Trophoblast cell (in vitro differentiated cells and primary cell): ENCODE measurements around the gene PPIC.

Source experiments
- DNase-seq, 2 donors: peaks; one replicate each; pipeline ENCODE4 v3.0.0-alpha.2; 2016
- H2AFZ ChIP-seq: 2 replicates; pipeline ENCODE4 v1.6.1; 2013; ENCODE audit warnings: low read length, moderate library complexity, mild to moderate bottlenecking; ENCODE audit not compliant: insufficient read depth, poor library complexity
- H2AK5ac ChIP-seq: 2 replicates; pipeline ENCODE4 v1.6.1; 2013; ENCODE audit warnings: mild to moderate bottlenecking, low read length
- H2BK120ac ChIP-seq: 2 replicates; pipeline ENCODE4 v1.6.1; 2013; ENCODE audit warnings: low read length, mild to moderate bottlenecking, moderate library complexity; ENCODE audit not compliant: insufficient read depth, poor library complexity
- H2BK12ac ChIP-seq: 2 replicates; pipeline ENCODE4 v1.6.1; 2013; ENCODE audit warnings: mild to moderate bottlenecking, low read length, moderate library complexity
- H2BK5ac ChIP-seq: 2 replicates; pipeline ENCODE4 v1.6.1; 2013; ENCODE audit warnings: low read length, low read depth, moderate library complexity, mild to moderate bottlenecking; ENCODE audit not compliant: poor library complexity
- H3K14ac ChIP-seq: 2 replicates; pipeline ENCODE4 v1.6.1; 2013; ENCODE audit warnings: mild to moderate bottlenecking, low read length
- H3K18ac ChIP-seq: 2 replicates; pipeline ENCODE4 v1.6.1; 2013; ENCODE audit warnings: mild to moderate bottlenecking, low read length
- H3K23ac ChIP-seq: 2 replicates; pipeline ENCODE4 v1.6.1; 2013; ENCODE audit warnings: low read length
- H3K27ac ChIP-seq: 2 replicates; pipeline ENCODE4 v1.5.1; 2013; ENCODE audit warnings: low read depth, mild to moderate bottlenecking, inconsistent platforms, low read length, moderate library complexity
- H3K27me3 ChIP-seq: 2 replicates; pipeline ENCODE4 v1.6.1; 2013; ENCODE audit warnings: inconsistent platforms, mild to moderate bottlenecking, low read length, moderate library complexity; ENCODE audit not compliant: insufficient read depth
- H3K36me3 ChIP-seq, 2 experiments: 1 replicate in 1 of 2; 2 replicates in 1 of 2; pipeline ENCODE4 v1.6.1; 2013; ENCODE audit warnings: low read length in 2 of 2, mild to moderate bottlenecking in 2 of 2, moderate library complexity in 1 of 2; ENCODE audit not compliant: insufficient read depth in 2 of 2, control insufficient read depth in 1 of 2
- H3K4ac ChIP-seq: 2 replicates; pipeline ENCODE4 v1.6.1; 2013; ENCODE audit warnings: low read depth, mild to moderate bottlenecking, low read length, moderate library complexity
- H3K4me1 ChIP-seq, 2 experiments: 1 replicate in 1 of 2; 2 replicates in 1 of 2; pipeline ENCODE4 v1.6.1; 2013; ENCODE audit warnings: low read length in 2 of 2, mild to moderate bottlenecking in 2 of 2, moderate library complexity in 1 of 2; ENCODE audit not compliant: insufficient read depth in 2 of 2, control insufficient read depth in 1 of 2
- H3K4me2 ChIP-seq: 2 replicates; pipeline ENCODE4 v1.6.1; 2013; ENCODE audit warnings: inconsistent platforms, mild to moderate bottlenecking, low read length, moderate library complexity
- H3K4me3 ChIP-seq: 2 replicates; pipeline ENCODE4 v1.5.1; 2013; ENCODE audit warnings: mild to moderate bottlenecking, low read depth, low read length, inconsistent platforms
- H3K79me1 ChIP-seq: one replicate; pipeline ENCODE4 v1.6.1; 2013; ENCODE audit warnings: low read length
- H3K79me2 ChIP-seq: 2 replicates; pipeline ENCODE4 v1.6.1; 2013; ENCODE audit warnings: low read length, mild to moderate bottlenecking; ENCODE audit not compliant: control insufficient read depth, insufficient read depth, poor library complexity
- H3K9ac ChIP-seq: 2 replicates; pipeline ENCODE4 v1.6.1; 2013; ENCODE audit warnings: mild to moderate bottlenecking, low read length
- H3K9me3 ChIP-seq: 2 replicates; pipeline ENCODE4 v1.6.1; 2013; ENCODE audit warnings: low read depth, mild to moderate bottlenecking, control low read depth, inconsistent platforms, low read length; ENCODE audit not compliant: insufficient read depth
- H4K12ac ChIP-seq: 2 replicates; pipeline ENCODE4 v1.6.1; 2013; ENCODE audit warnings: low read depth, mild to moderate bottlenecking, low read length, moderate library complexity
- H4K8ac ChIP-seq: 2 replicates; pipeline ENCODE4 v1.6.1; 2013; ENCODE audit warnings: low read depth, mild to moderate bottlenecking, low read length, moderate library complexity
- H4K91ac ChIP-seq: one replicate; pipeline ENCODE4 v1.6.1; 2013; ENCODE audit warnings: low read depth, mild to moderate bottlenecking, low read length, moderate library complexity
- WGBS: extraction: QIAGEN DNeasy Blood & Tissue Kit; methylation state at CpG from one replicate; pipeline ENCODE4 v1.1.7; 2013; ENCODE audit warnings: missing lambda C conversion rate; ENCODE audit not compliant: insufficient read length, insufficient coverage; ENCODE audit errors: extremely low coverage; 5-methylcytosine and 5-hydroxymethylcytosine counted together

PPIC gene

DNA sequence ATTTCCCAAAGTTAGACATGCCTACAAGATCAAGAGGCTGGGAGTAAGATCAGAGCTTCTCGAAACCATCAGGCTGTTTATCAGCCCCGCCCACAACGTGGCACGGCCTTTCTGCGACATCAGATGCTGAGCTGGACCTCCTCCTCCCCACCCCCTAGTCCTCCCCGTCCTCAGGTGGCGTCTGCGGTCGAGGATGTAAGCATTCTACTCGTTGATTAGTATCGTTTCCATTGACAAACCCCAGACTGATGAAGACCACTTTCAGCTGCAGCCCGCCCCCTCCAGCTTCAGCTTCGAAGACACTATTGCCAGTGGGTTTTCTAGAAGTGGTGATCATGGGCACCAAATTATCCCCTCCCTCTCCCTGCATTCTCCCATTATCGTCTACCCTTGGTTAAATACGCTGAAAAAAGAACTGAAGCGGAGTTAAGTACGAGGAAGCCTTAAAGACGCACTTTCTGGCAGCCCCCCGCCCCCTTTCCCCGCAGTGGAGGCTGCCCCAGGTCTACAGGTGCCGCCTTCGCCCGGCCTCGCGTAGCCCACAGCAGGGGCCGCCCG lies 1.1 kb downstream of the PPIC start:
- H3K27ac ChIP-seq, result no peak overlapping the region
- H3K79me1 ChIP-seq, result peaks cover 14% of the 10 kb centered on the region
- DNase-seq, result peak; percentile 61 to 78
- H3K27me3 ChIP-seq, result no peaks in the 10 kb centered on the region
- no peak overlapping the region for H2BK5ac ChIP-seq
- H2AFZ ChIP-seq, result peak overlapping the region; percentile 96
- no peak overlapping the region for H3K4ac ChIP-seq
- H3K14ac ChIP-seq, result peak overlapping the region; percentile 85
- H3K4me2 ChIP-seq, result peak overlapping the region; percentile 78
- H4K91ac ChIP-seq, result peak overlapping the region; percentile 48
- no peak overlapping the region for H3K9ac ChIP-seq
- H3K4me3 ChIP-seq, result peak overlapping the region; percentile 92
- H4K12ac ChIP-seq, result peak overlapping the region; percentile 66
- H2BK12ac ChIP-seq, result peak overlapping the region; percentile 26
- no peaks in the 10 kb centered on the region for H3K36me3 ChIP-seq
- no peak overlapping the region for H2AK5ac ChIP-seq
- H4K8ac ChIP-seq, result peak overlapping the region; percentile 86
- H3K79me2 ChIP-seq, result peaks cover 10% of the 10 kb centered on the region
- H3K9me3 ChIP-seq, result no peaks in the 10 kb centered on the region
- peak overlapping the region; percentile 55 for H3K18ac ChIP-seq
- peaks cover 0 to 4% of the 10 kb centered on the region in 2 experiments for H3K4me1 ChIP-seq
- no CpG with 5 or more reads among the region's 27 CpGs for WGBS
- no peak overlapping the region for H3K23ac ChIP-seq
- peak overlapping the region; percentile 20 for H2BK120ac ChIP-seq

DNA sequence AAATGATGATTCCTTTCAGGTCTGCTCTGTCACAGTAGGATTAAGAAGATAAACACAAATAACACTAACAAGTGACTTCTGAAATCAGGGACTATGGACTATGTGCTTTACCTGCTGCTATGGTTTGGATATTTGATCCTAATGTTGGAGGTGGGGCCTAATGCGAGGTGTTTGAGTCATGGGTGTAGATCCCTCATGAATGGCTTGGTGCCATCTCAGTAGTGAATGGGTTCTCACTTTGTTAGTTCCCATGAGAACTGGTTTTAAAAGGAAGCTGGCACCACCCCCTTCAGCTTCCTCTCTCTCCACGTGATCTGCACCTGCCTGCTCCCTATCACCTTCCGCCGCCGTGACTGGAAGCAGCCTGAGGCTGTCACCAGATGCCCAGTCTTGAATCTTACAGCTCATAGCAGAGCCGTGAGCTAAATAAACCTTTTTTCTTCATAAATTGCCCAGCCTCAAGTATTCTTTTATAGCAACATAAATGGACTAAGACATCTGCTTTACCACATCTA lies 3.3 kb downstream of the PPIC start:
- H3K9me3 ChIP-seq, result no peaks in the 10 kb centered on the region
- no peak overlapping the region for H2BK120ac ChIP-seq
- no peak overlapping the region for H3K9ac ChIP-seq
- H2BK12ac ChIP-seq, result no peak overlapping the region
- H3K27ac ChIP-seq, result no peak overlapping the region
- no peak overlapping the region for H3K14ac ChIP-seq
- peaks cover 10% of the 10 kb centered on the region for H3K79me2 ChIP-seq
- no peak overlapping the region for H3K23ac ChIP-seq
- H3K36me3 ChIP-seq, result peaks cover 0 to 2% of the 10 kb centered on the region in 2 experiments
- H3K4ac ChIP-seq, result no peak overlapping the region
- no peak overlapping the region for H4K12ac ChIP-seq
- H4K91ac ChIP-seq, result no peak overlapping the region
- no peak overlapping the region for H4K8ac ChIP-seq
- DNase-seq, result no peak
- H2AFZ ChIP-seq, result no peak overlapping the region
- H3K18ac ChIP-seq, result no peak overlapping the region
- no peak overlapping the region for H2BK5ac ChIP-seq
- H3K4me2 ChIP-seq, result no peak overlapping the region
- H3K4me1 ChIP-seq, result peaks cover 0 to 4% of the 10 kb centered on the region in 2 experiments
- no peak overlapping the region for H3K4me3 ChIP-seq
- WGBS, result no CpG with 5 or more reads among the region's 6 CpGs
- no peak overlapping the region for H2AK5ac ChIP-seq
- H3K79me1 ChIP-seq, result peaks cover 14% of the 10 kb centered on the region
- H3K27me3 ChIP-seq, result no peaks in the 10 kb centered on the region

DNA sequence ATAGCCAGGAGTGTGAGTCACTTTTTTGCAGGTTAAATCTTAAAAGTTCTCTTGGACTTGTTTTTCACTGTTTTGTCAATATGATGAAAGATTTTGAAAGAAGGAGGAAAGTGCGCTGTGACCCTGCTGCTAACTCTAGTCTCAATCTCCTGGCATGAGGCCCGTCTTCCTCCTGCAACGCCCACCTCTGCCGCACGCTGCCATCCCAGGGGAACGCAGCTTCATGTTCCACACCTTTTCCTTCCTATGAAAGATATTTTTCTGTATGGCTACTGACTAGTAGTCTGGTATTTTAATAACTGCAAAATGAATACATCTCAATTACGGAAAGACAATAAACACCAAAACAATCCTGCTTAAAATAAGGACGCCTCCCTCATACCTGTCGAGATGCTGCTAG lies 8.3 kb downstream of the PPIC start:
- no peak overlapping the region for H3K4ac ChIP-seq
- WGBS, result no CpG with 5 or more reads among the region's 9 CpGs
- H2BK5ac ChIP-seq, result no peak overlapping the region
- no peaks in the 10 kb centered on the region for H3K79me2 ChIP-seq
- H3K4me1 ChIP-seq, result no peaks in the 10 kb centered on the region
- no peak overlapping the region for H3K14ac ChIP-seq
- DNase-seq, result no peak
- no peak overlapping the region for H3K23ac ChIP-seq
- no peak overlapping the region for H2AK5ac ChIP-seq
- no peak overlapping the region for H3K18ac ChIP-seq
- H3K9ac ChIP-seq, result no peak overlapping the region
- H3K36me3 ChIP-seq, result peaks cover 4 to 9% of the 10 kb centered on the region in 2 experiments
- H4K8ac ChIP-seq, result no peak overlapping the region
- H4K91ac ChIP-seq, result no peak overlapping the region
- H3K79me1 ChIP-seq, result no peaks in the 10 kb centered on the region
- H2BK12ac ChIP-seq, result no peak overlapping the region
- no peak overlapping the region for H3K4me3 ChIP-seq
- H3K27ac ChIP-seq, result no peak overlapping the region
- no peaks in the 10 kb centered on the region for H3K9me3 ChIP-seq
- no peak overlapping the region for H2BK120ac ChIP-seq
- no peak overlapping the region for H4K12ac ChIP-seq
- H3K27me3 ChIP-seq, result no peaks in the 10 kb centered on the region
- H3K4me2 ChIP-seq, result no peak overlapping the region
- H2AFZ ChIP-seq, result no peak overlapping the region

DNA sequence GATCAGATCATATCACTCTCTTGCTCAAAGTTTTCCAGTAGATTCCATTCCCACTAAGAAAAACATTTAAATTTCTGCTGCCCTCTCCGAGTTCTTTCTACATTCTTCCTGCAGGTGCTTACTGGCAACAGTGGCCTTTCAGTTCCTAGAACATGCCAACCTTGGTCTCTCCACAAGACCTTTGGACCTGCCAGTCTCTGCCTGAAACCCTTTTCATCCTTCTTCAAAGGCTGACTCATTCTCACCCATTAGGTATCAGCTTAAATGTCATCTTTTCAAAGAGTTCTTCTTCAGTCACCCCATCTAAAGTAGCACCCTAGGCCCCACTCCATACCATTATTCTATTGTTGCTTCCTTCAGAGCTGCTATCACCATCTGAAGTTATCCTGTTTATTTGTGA lies 21.8 kb downstream of the PPIC start:
- H3K4me1 ChIP-seq, result no peaks in the 10 kb centered on the region
- no peak overlapping the region for H2BK5ac ChIP-seq
- no peaks in the 10 kb centered on the region for H3K79me1 ChIP-seq
- H2BK120ac ChIP-seq, result no peak overlapping the region
- no peaks in the 10 kb centered on the region for H3K27me3 ChIP-seq
- H2AK5ac ChIP-seq, result no peak overlapping the region
- no peak overlapping the region for H3K18ac ChIP-seq
- no peak overlapping the region for H3K14ac ChIP-seq
- DNase-seq, result no peak
- no peak overlapping the region for H3K4ac ChIP-seq
- H3K4me3 ChIP-seq, result no peak overlapping the region
- H3K9ac ChIP-seq, result no peak overlapping the region
- H3K4me2 ChIP-seq, result no peak overlapping the region
- H2AFZ ChIP-seq, result no peak overlapping the region
- no peak overlapping the region for H4K12ac ChIP-seq
- H3K36me3 ChIP-seq, result peaks cover 0 to 4% of the 10 kb centered on the region in 2 experiments
- WGBS, result no CpG with 5 or more reads among the region's 1 CpG
- H3K79me2 ChIP-seq, result no peaks in the 10 kb centered on the region
- H2BK12ac ChIP-seq, result no peak overlapping the region
- H3K27ac ChIP-seq, result no peak overlapping the region
- H3K9me3 ChIP-seq, result no peaks in the 10 kb centered on the region
- no peak overlapping the region for H3K23ac ChIP-seq
- no peak overlapping the region for H4K91ac ChIP-seq
- H4K8ac ChIP-seq, result no peak overlapping the region
